Bronchial epithelial cell (primary cell): ENCODE measurements around the gene SPRY1. TPM values are rescaled to one million over a fixed set of nuclear protein-coding genes. Genes with fewer than 3 reads are reported as not detected.
A peak's percentile ranks its signal among the peaks of the same experiment; 100 is the strongest.

Experiments used
- DNase-seq: peaks from one replicate; pipeline ENCODE4 v3.0.0-alpha.2; 2010; ENCODE audit warnings: low read depth
- FAIRE-seq: peaks from 2 replicates; lab custom pipeline; 2011; peaks lifted over from hg19 to GRCh38; lab: Jason Lieb, UNC
- H3K27me3 ChIP-seq: 2 replicates; pipeline ENCODE4 v1.5.1; 2011; ENCODE audit warnings: low read length; ENCODE audit not compliant: control insufficient read depth, insufficient read depth
- H3K36me3 ChIP-seq: 2 replicates; pipeline ENCODE4 v1.5.1; 2011; ENCODE audit warnings: low read length; ENCODE audit not compliant: control insufficient read depth, insufficient read depth
- H3K4me3 ChIP-seq: 2 replicates; pipeline ENCODE4 v1.5.1; 2011; ENCODE audit warnings: mild to moderate bottlenecking, low read depth, low read length, control low read depth
- total RNA-seq: library from RNA; depleted of rRNA; stranded (reverse); fragments of >200 nt; gene quantifications from 2 replicates; pipeline ENCODE4 v1.2.1, GENCODE V29; 2014
- TF ChIP-seq, protein P1 (sequence below): IDR thresholded peaks from 2 replicates; pipeline ENCODE4 v1.5.1; 2011; ENCODE audit warnings: mild to moderate bottlenecking, moderate library complexity, low read length, control low read depth, inconsistent platforms; ENCODE audit not compliant: insufficient read depth, severe bottlenecking

Gene SPRY1
- total RNA-seq, 1 donor from 2014 or later = 3.2 TPM

DNA sequence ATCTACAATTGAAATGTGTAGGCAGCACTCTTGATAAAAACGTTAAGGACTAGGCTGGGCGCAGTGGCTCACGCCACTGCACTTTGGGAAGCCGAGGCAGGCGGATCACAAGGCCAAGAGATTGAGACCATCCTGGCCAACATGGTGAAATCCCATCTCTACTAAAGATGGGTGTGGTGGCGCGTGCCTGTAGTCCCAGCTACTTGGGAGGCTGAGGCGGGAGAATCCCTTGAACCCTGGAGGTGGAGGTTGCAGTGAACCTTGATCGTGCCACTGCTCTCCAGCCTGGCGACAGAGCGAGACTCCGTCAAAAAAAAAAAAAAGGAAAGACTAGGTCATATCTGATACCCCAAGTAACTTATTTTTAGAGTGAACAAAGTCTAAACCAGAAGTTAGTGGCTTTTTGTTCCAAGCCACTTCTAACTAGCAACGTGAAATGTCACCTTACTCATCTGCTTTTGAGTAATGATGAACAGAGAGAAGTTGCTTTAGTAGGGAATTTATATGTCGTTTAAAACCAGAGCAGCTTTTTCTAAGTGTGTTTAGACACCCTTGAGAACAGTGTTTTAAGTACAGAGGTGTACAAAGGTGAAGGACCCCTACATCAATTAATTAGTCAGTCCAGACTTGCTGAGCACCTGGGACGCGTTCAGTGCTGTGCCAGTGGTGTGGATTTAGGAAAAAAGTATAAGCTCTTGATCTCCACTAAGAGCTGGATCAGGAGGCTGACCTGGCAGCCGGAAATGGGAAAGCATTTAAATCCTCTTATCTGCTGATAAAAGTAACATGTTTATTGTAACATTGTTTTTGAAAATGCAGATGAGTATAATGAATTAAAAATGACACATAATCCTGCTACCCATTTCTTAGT, 23.5 kb downstream of the SPRY1 start:
- no peaks in the 10 kb centered on the region for H3K27me3 ChIP-seq
- TF ChIP-seq, protein P1, sequence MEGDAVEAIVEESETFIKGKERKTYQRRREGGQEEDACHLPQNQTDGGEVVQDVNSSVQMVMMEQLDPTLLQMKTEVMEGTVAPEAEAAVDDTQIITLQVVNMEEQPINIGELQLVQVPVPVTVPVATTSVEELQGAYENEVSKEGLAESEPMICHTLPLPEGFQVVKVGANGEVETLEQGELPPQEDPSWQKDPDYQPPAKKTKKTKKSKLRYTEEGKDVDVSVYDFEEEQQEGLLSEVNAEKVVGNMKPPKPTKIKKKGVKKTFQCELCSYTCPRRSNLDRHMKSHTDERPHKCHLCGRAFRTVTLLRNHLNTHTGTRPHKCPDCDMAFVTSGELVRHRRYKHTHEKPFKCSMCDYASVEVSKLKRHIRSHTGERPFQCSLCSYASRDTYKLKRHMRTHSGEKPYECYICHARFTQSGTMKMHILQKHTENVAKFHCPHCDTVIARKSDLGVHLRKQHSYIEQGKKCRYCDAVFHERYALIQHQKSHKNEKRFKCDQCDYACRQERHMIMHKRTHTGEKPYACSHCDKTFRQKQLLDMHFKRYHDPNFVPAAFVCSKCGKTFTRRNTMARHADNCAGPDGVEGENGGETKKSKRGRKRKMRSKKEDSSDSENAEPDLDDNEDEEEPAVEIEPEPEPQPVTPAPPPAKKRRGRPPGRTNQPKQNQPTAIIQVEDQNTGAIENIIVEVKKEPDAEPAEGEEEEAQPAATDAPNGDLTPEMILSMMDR = no peak
- DNase-seq (no peak), FAIRE-seq (no peak)
- H3K36me3 ChIP-seq = no peaks in the 10 kb centered on the region
- H3K4me3 ChIP-seq = no peak overlapping the region

DNA sequence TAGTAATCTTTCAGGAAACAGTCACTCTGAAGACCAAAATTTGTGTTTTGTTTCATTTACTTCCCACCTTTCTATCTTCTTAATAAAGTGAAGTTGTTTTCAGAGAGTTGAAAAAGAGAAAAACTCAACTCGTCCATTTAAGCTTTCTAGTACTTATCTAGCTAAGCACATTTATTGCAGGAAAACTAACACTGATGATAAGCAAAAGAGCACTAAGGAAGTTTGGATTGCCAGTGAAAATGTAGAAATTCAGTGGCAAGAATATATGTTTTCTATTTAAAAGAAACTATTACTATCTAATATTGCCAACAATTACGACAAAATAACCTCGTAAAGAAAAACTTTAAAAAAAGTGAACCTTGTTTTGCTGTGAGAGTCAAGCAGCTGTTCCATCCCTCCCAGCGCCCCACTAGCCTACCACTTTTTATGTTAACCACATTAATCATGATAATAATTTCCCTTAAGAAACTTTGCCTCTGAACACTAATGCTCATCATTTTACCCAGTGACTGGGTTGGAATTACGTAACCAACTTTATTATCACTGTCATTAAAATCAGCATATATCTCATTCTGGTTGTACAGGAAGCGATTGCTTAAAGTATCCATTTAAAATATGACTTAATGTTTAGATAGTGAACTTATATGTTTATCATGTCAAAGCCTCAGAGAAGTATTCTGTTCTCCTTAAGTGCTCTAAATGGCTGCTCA, 24.8 kb downstream of the SPRY1 start:
- Histone ChIP-seq H3K4me3 (no peak overlapping the region), H3K27me3 (no peaks in the 10 kb centered on the region), H3K36me3 (no peaks in the 10 kb centered on the region)
- TF ChIP-seq, protein P1 = no peak
- peak; percentile 52 for DNase-seq
- no peak for FAIRE-seq

DNA sequence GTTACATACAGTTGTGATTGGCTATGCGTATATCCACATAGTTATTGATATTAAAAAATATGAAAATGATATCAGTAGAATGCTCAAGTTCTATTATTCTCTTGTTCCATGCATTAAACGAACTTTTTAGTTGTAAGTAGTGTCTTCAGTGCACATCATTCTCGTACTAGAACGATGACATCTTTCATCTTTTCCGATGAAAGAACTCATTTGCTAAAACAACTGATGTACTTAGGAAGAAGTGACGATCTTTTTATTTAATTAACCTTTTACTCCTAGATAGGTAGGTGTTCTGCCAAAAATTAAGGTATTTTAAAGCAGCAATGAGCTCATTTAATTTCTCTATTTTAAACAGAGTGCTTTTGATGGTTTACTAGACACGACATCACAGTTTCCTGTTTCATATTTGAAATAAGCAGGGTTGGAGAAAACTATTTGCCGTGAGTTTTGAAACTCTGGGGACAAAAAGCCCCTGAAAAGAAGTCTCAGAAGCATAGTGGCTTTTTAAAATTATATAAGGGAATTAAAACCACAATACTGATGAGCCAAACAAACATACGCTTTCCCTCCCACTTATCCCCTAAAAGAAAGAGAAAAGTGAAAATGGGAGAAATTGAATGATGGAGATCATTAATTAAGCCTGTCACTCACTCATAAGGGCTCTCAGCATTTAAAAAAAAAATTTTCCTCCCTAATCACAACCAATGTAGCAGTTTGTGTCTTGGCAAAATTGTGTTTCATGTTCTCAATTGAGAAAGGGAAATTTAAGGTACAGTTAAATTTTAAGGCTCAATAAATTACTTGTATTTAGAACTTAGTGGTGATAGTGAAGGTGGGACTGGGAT, 25.6 kb downstream of the SPRY1 start:
- Histone ChIP-seq H3K4me3 (no peak overlapping the region), H3K27me3 (no peaks in the 10 kb centered on the region), H3K36me3 (no peaks in the 10 kb centered on the region)
- TF ChIP-seq, protein P1 = no peak
- DNase-seq (no peak), FAIRE-seq (no peak)

DNA sequence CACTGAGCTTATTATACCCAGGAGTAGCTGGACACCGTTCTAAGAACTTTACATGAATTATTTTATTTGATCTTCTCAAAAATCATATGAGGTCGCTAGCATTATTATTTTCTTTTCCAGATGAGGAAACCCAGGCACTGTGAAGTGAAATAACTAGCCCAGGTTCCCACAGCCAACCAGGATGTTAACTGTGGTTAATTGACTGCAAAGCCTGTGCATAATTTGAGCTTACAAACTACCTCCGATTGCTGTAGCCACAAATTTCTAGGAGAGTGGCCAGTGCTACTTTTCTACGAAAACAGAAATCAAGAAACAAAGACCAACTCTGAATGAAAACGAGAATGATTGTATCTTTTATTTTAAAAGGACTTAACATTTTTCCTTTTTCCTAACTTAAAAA, 27.2 kb downstream of the SPRY1 start:
- TF ChIP-seq, protein P1 = no peak
- DNase-seq = no peak
- H3K36me3 ChIP-seq = no peaks in the 10 kb centered on the region
- H3K4me3 ChIP-seq = no peak overlapping the region
- FAIRE-seq = no peak
- H3K27me3 ChIP-seq = no peaks in the 10 kb centered on the region

DNA sequence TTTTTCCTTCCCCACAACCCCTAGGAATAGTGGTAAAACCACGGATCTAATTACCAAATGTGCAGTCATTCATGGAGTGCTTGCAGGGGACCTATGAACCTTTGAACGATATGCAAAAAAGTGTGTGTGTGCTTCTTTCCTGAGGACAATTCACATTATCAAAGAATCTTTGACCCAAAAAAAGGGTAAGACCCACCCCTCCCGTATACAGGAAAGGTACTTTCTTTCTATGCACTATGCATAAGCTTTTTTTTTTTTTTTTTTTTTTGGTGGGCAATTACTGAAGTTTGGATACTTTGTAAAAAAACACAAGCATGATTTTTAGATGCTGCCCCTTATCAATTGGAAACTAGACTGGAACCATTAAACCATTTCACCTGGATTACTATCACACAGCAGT, 31.4 kb downstream of the SPRY1 start:
- no peaks in the 10 kb centered on the region for H3K27me3 ChIP-seq
- FAIRE-seq (no peak), DNase-seq (no peak)
- no peak overlapping the region for H3K4me3 ChIP-seq
- TF ChIP-seq, protein P1 = no peak
- no peaks in the 10 kb centered on the region for H3K36me3 ChIP-seq
